Large intestine (tissue), 3 donors: Measurements from ENCODE around the gene TAAR1. TPM values are rescaled to one million over a fixed set of nuclear protein-coding genes. Genes with fewer than 3 reads are reported as not detected.
A peak's percentile ranks its signal among the peaks of the same experiment; 100 is the strongest.
"Not testable (repeated sequence)": the region's sequence is repeated elsewhere in the genome, so short reads cannot be mapped to it uniquely, and the experiment has no call there.

Source experiments
- DNase-seq, 2 donors: peaks; one replicate each; pipeline versions ENCODE4 v3.0.0 to v3.0.0-alpha.2; 2013
- H3K27ac ChIP-seq: one replicate; pipeline ENCODE4 v1.5.1; 2013; ENCODE audit warnings: low read length
- H3K27me3 ChIP-seq: 2 replicates; pipeline ENCODE4 v1.6.1; 2013; ENCODE audit warnings: low read length; ENCODE audit not compliant: control insufficient read depth, insufficient read depth
- H3K36me3 ChIP-seq: 2 replicates; pipeline ENCODE4 v1.6.1; 2013; ENCODE audit warnings: low read length; ENCODE audit not compliant: control insufficient read depth, insufficient read depth
- H3K4me1 ChIP-seq: one replicate; pipeline ENCODE4 v1.6.1; 2013; ENCODE audit warnings: low read length; ENCODE audit not compliant: control insufficient read depth, insufficient read depth
- H3K4me3 ChIP-seq: one replicate; pipeline ENCODE4 v1.5.1; 2013; ENCODE audit warnings: low read length
- H3K9me3 ChIP-seq: one replicate; pipeline ENCODE4 v1.6.1; 2013; ENCODE audit warnings: mild to moderate bottlenecking, low read depth, low read length, moderate library complexity; ENCODE audit not compliant: control insufficient read depth
- WGBS: methylation state at CpG from one replicate; pipeline ENCODE4 v1.1.5; 2013; ENCODE audit warnings: low lambda C conversion rate; ENCODE audit not compliant: insufficient coverage; 5-methylcytosine and 5-hydroxymethylcytosine counted together
- polyA plus RNA-seq: library from polyadenylated mRNA; unstranded; fragments of 120-200 nt; gene quantifications from one replicate; pipeline ENCODE4 v1.2.1, GENCODE V29; 2013

Gene TAAR1
- polyA plus RNA-seq, 1 donor: not detected

GRCh38 chr6:132600900-132601299 lies 58.1 kb downstream of the TAAR1 start:
- H3K36me3 ChIP-seq, H3K27ac ChIP-seq, H3K9me3 ChIP-seq, H3K4me3 ChIP-seq, H3K27me3 ChIP-seq, H3K4me1 ChIP-seq, DNase-seq: not testable (repeated sequence)

GRCh38 chr6:132598473-132598872 lies 60.5 kb downstream of the TAAR1 start:
- Histone ChIP-seq H3K9me3 (no peaks in the 10 kb centered on the region), H3K27me3 (no peaks in the 10 kb centered on the region), H3K36me3 (no peaks in the 10 kb centered on the region), H3K4me1 (no peaks in the 10 kb centered on the region), H3K27ac (no peak overlapping the region), H3K4me3 (no peak overlapping the region)
- DNase-seq: peak; percentile 7 to 32
- WGBS: no CpG with 5 or more reads among the region's 3 CpGs

GRCh38 chr6:132596201-132596600 lies 62.8 kb downstream of the TAAR1 start:
- H3K4me3 ChIP-seq: no peak overlapping the region
- no peaks in the 10 kb centered on the region for H3K36me3 ChIP-seq
- no peak for DNase-seq
- H3K9me3 ChIP-seq: no peaks in the 10 kb centered on the region
- H3K27ac ChIP-seq: no peak overlapping the region
- WGBS: 100% methylated on average over 3 of the region's 6 CpGs
- H3K27me3 ChIP-seq: no peaks in the 10 kb centered on the region
- no peaks in the 10 kb centered on the region for H3K4me1 ChIP-seq

Other genes starting within 250 kb of the TAAR1 start
- 78.6 TPM for gene STX7, start 146.1 kb downstream of the TAAR1 start, polyA plus RNA-seq
- not detected for gene TAAR9, start 120.9 kb downstream of the TAAR1 start, polyA plus RNA-seq
- gene TAAR8, start 106.5 kb downstream of the TAAR1 start, polyA plus RNA-seq: not detected
- gene TAAR6, start 88.9 kb downstream of the TAAR1 start, polyA plus RNA-seq: not detected
- not detected for gene TAAR5, start 69.4 kb downstream of the TAAR1 start, polyA plus RNA-seq
- not detected for gene TAAR2, start 34.9 kb downstream of the TAAR1 start, polyA plus RNA-seq
- gene VNN1, start 54.9 kb upstream of the TAAR1 start, polyA plus RNA-seq: 2.0 TPM
- gene VNN2, start 98.7 kb upstream of the TAAR1 start, polyA plus RNA-seq: 1.2 TPM
- gene SLC18B1, start 139.5 kb upstream of the TAAR1 start, polyA plus RNA-seq: 27.9 TPM
- 2,932 TPM for gene RPS12, start 155.4 kb upstream of the TAAR1 start, polyA plus RNA-seq